ENCODE data around the gene FBXW9. TPM values are rescaled to one million over a fixed set of nuclear protein-coding genes. Genes with fewer than 3 reads are reported as not detected.

The FBXW9 gene
- total RNA-seq, 6 experiments from 2014 or later: 1.6 to 4.9 (median 2.6) TPM

DNA sequence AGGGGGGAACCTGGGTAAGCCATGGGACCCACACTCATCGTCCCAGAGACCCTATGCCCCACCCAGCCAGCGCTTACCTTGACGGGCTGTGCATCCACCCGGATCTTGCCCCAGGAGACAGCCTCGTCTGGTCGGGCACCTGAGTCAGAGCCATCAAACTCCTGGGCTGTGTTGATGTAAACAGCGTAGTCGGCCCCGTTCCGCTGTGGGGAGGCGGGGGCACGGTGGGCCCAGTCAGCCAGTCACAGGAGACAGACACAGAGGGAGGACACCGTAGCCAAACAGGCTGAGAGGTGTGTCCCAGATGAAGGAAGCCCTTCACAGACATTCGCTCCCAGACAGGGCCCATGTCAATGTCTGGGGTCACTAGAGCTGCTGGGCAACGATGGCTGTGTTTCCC lies 20.5 kb downstream of the FBXW9 start:
- no CpG with 5 or more reads among the region's 15 CpGs for WGBS (ENCODE audit: insufficient coverage, low coverage, low lambda C conversion rate, missing lambda C conversion rate)
- DNase-seq (no peak), ATAC-seq (no peak)
- TF ChIP-seq, protein P1, sequence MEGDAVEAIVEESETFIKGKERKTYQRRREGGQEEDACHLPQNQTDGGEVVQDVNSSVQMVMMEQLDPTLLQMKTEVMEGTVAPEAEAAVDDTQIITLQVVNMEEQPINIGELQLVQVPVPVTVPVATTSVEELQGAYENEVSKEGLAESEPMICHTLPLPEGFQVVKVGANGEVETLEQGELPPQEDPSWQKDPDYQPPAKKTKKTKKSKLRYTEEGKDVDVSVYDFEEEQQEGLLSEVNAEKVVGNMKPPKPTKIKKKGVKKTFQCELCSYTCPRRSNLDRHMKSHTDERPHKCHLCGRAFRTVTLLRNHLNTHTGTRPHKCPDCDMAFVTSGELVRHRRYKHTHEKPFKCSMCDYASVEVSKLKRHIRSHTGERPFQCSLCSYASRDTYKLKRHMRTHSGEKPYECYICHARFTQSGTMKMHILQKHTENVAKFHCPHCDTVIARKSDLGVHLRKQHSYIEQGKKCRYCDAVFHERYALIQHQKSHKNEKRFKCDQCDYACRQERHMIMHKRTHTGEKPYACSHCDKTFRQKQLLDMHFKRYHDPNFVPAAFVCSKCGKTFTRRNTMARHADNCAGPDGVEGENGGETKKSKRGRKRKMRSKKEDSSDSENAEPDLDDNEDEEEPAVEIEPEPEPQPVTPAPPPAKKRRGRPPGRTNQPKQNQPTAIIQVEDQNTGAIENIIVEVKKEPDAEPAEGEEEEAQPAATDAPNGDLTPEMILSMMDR (IDR thresholded peaks at IDR 0.05): no peak
- TF ChIP-seq POLR2A (IDR thresholded peaks at IDR 0.05): no peak
- intact Hi-C loops (cut with DNase I): no loop called here
- Histone ChIP-seq H3K27ac (no peak overlapping the region), H3K27me3 (no peaks in the 10 kb centered on the region), H3K36me3 (peaks cover 0 to 66% (median 26%) of the 10 kb centered on the region in 4 donors), H3K4me1 (peaks cover 0 to 19% (median 0%) of the 10 kb centered on the region in 4 donors), H3K4me3 (no peak overlapping the region), H3K9me3 (no peaks in the 10 kb centered on the region)

- 93% methylated on average over 5 of the region's 10 CpGs for WGBS (ENCODE audit: insufficient coverage, low coverage, low lambda C conversion rate, missing lambda C conversion rate)
Measured at GRCh38 chr19:12675399-12675798, 21.0 kb downstream of the FBXW9 start.

DNA sequence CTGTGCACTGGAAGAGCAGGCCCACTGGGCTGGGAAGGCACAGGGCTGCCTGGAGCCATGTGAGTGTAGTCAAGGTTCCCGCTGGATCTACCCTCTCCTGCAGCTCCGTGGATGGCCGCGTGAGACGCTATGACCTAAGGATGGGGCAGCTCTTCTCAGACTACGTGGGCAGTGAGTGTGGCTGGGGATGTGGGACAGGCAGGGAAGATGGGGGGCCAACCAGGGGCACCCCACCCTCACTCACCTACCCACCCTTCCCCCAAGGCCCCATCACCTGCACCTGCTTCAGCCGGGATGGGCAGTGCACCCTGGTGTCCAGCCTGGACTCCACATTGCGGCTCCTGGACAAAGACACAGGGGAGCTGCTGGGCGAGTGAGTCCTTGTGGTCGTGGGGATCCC lies 23.7 kb downstream of the FBXW9 start:
- intact Hi-C loops (cut with DNase I): loop anchor here in 1 of 2 donors (5.0 kb wide), 1 partner anchor 110 kb away; no protein-coding TSS in a partner anchor
- peaks cover 0 to 46% (median 20%) of the 10 kb centered on the region in 4 donors for H3K36me3 ChIP-seq
- TF ChIP-seq, protein P1 (IDR thresholded peaks at IDR 0.05): no peak
- no peak for TF ChIP-seq POLR2A (IDR thresholded peaks at IDR 0.05)
- peaks cover 0 to 26% (median 7%) of the 10 kb centered on the region in 4 donors for H3K4me1 ChIP-seq
- no peak overlapping the region for H3K27ac ChIP-seq
- ATAC-seq: no peak
- no peaks in the 10 kb centered on the region for H3K27me3 ChIP-seq
- no peaks in the 10 kb centered on the region for H3K9me3 ChIP-seq
- H3K4me3 ChIP-seq: no peak overlapping the region
- DNase-seq: no peak
- no CpG with 5 or more reads among the region's 10 CpGs for WGBS (ENCODE audit: insufficient coverage, low coverage, low lambda C conversion rate, missing lambda C conversion rate)

More at GRCh38 chr19:12675399-12675798, 21.0 kb downstream of the FBXW9 start:
- intact Hi-C loops (cut with DNase I): no loop called here
- H3K4me3 ChIP-seq: no peak overlapping the region
- TF ChIP-seq, protein P1 (IDR thresholded peaks at IDR 0.05): no peak
- no peak for TF ChIP-seq POLR2A (IDR thresholded peaks at IDR 0.05)
- no peak overlapping the region for H3K27ac ChIP-seq
- no peak for ATAC-seq
- peaks cover 0 to 24% (median 0%) of the 10 kb centered on the region in 4 donors for H3K4me1 ChIP-seq
- H3K27me3 ChIP-seq: no peaks in the 10 kb centered on the region
- no peaks in the 10 kb centered on the region for H3K9me3 ChIP-seq
- no peak for DNase-seq
- peaks cover 0 to 66% (median 26%) of the 10 kb centered on the region in 4 donors for H3K36me3 ChIP-seq

DNA sequence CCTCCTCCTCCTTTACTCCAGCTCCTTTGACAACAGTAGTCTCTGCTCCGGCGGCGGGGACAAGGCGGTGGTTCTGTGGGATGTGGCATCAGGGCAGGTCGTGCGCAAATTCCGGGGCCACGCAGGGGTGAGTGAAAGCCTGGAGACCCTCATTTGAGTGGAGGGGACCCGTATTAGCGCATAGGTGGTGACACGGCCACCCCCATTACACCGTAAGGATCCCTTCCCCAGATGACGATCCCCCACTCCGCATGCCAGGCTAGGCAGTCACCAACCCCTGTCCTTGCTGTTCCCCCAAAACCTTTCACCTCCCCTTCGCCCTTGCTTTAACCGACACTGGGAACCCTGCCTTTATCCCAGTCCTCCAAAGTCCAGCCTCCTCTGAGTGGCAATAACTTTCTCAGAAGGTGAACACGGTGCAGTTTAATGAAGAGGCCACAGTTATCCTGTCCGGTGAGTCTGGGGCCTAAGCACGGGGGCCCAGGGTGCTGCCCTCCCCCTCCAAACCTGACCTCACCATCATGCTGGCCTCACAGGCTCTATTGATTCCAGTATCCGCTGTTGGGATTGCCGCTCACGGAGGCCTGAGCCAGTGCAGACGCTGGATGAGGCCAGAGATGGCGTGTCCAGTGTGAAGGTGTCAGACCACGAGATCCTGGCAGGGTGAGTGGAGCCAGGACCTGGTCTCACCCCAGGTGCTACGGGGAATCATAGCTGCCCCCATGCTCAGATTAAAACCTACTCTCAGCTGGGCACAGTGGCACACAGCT lies 26.1 kb downstream of the FBXW9 start:
- 56% methylated on average over 7 of the region's 26 CpGs for WGBS (ENCODE audit: insufficient coverage, low coverage, low lambda C conversion rate, missing lambda C conversion rate)
- Histone ChIP-seq H3K36me3 (peaks cover 0 to 27% (median 7%) of the 10 kb centered on the region in 4 donors), H3K9me3 (no peaks in the 10 kb centered on the region), H3K27ac (peak overlapping the region in 2 of 3 donors; percentile 86 to 96), H3K4me1 (peaks cover 0 to 28% (median 12%) of the 10 kb centered on the region in 4 donors), H3K27me3 (no peaks in the 10 kb centered on the region), H3K4me3 (peak overlapping the region; percentile 55 to 83 (median 63))
- intact Hi-C loops (cut with DNase I): loop anchor here in 1 of 2 donors (5.0 kb wide), 1 partner anchor 108 kb away; no protein-coding TSS in a partner anchor
- ATAC-seq (no peak), DNase-seq (no peak)
- TF ChIP-seq, protein P1 (IDR thresholded peaks at IDR 0.05): no peak
- TF ChIP-seq POLR2A (IDR thresholded peaks at IDR 0.05): no peak
